GM12891 (cell line): Measurements from ENCODE around the gene HBZ.

ENCODE experiments used
- PAX5 ChIP-seq: IDR thresholded peaks from 2 replicates; pipeline ENCODE4 v1.6.1; 2011; ENCODE audit warnings: low read length, moderate library complexity, mild to moderate bottlenecking; ENCODE audit not compliant: insufficient read depth, severe bottlenecking
- POLR2A ChIP-seq: IDR thresholded peaks from 2 replicates; pipeline ENCODE4 v1.6.1; 2011; ENCODE audit warnings: low read depth, low read length, control low read depth
- POLR2AphosphoS5 ChIP-seq: IDR thresholded peaks from 2 replicates; pipeline ENCODE4 v1.6.1; 2011; ENCODE audit warnings: low read depth, low read length, control low read depth
- POU2F2 ChIP-seq: IDR thresholded peaks from 2 replicates; pipeline ENCODE4 v1.6.1; 2011; ENCODE audit warnings: low read depth, mild to moderate bottlenecking, control low read depth, low read length, moderate library complexity
- SPI1 ChIP-seq: IDR thresholded peaks from 2 replicates; pipeline ENCODE4 v1.6.1; 2011; ENCODE audit warnings: low read depth, low read length, control low read depth
- TAF1 ChIP-seq: IDR thresholded peaks from 2 replicates; pipeline ENCODE4 v1.6.1; 2011; ENCODE audit warnings: low read depth, low read length, control low read depth

- no peak for TF ChIP-seq POLR2AphosphoS5
- no peak for TF ChIP-seq POU2F2
- TF ChIP-seq TAF1, result no peak
- TF ChIP-seq POLR2A, result no peak
- TF ChIP-seq PAX5, result no peak
- TF ChIP-seq SPI1, result no peak
Measured at GRCh38 chr16:106623-107324, 45.7 kb upstream of the HBZ start.
